HCT116 (cell line): ENCODE results near the gene OR1F1.

Source experiments
- CTCF ChIP-seq, 3 experiments: fragments of 200-600 bp in 1 of 3; sonication (generic) in 1 of 3; IDR thresholded peaks in 2 of 3; conservative IDR thresholded peaks in 1 of 3; 2 replicates each; pipeline ENCODE4 v1.5.1; 2012 to 2017; ENCODE audit warnings: low read depth in 2 of 3, low read length in 2 of 3, antibody characterized with exemption in 1 of 3, borderline replicate concordance in 1 of 3, control low read depth in 1 of 3, mild to moderate bottlenecking in 1 of 3, mixed read lengths in 1 of 3, mixed run types in 1 of 3, moderate library complexity in 1 of 3; ENCODE audit not compliant: insufficient read depth in 1 of 3
- EZH2phosphoT487 ChIP-seq: fragments of 200-600 bp; IDR thresholded peaks from 2 replicates; pipeline ENCODE4 v1.6.1; 2018; ENCODE audit warnings: antibody characterized with exemption, borderline replicate concordance
- JUND ChIP-seq: IDR thresholded peaks from 2 replicates; pipeline ENCODE4 v1.6.1; 2012
- POLR2AphosphoS5 ChIP-seq: IDR thresholded peaks from 2 replicates; pipeline ENCODE4 v1.6.1; 2011; ENCODE audit warnings: mild to moderate bottlenecking, low read depth, low read length, moderate library complexity
- REST ChIP-seq: IDR thresholded peaks from 2 replicates; pipeline ENCODE4 v1.6.1; 2012; ENCODE audit warnings: low read depth
- SRF ChIP-seq: IDR thresholded peaks from 2 replicates; pipeline ENCODE4 v1.6.1; 2012; ENCODE audit warnings: low read depth

GRCh38 chr16:3188925-3189825 lies 1.2 kb downstream of the OR1F1 start:
- TF ChIP-seq CTCF (IDR thresholded peaks at IDR 0.05 in 2 of 3, conservative IDR thresholded peaks at IDR 0.05 in 1 of 3; ENCODE audit: borderline replicate concordance in 1 of 3, insufficient read depth in 1 of 3, low read depth in 2 of 3, low read length in 2 of 3) (no peak), JUND (no peak), REST (no peak), SRF (no peak), POLR2AphosphoS5 (no peak), EZH2phosphoT487 (no peak)
